Liver (tissue), 3 donors: ENCODE data around the gene RBP4.

ENCODE experiments used
- EGR1 ChIP-seq, 2 donors: IDR thresholded peaks; 2 replicates each; pipeline ENCODE4 v1.6.1; 2016 to 2018; ENCODE audit warnings: antibody characterized with exemption in 2 of 2, low read depth in 2 of 2
- RXRA ChIP-seq, 2 donors: IDR thresholded peaks; 2 replicates each; pipeline ENCODE4 v1.6.1; 2017 to 2018; ENCODE audit warnings: antibody characterized with exemption in 2 of 2, mild to moderate bottlenecking in 1 of 2
- TF ChIP-seq, protein P1 (sequence below): fragments of 150-350 bp; IDR thresholded peaks from 2 replicates; pipeline ENCODE4 v1.5.1; 2017; ENCODE audit warnings: improper control_type of control experiment, low read depth, low read length; ENCODE audit not compliant: missing input control
- donor health status: healthy.
- donor health status: healthy.

DNA sequence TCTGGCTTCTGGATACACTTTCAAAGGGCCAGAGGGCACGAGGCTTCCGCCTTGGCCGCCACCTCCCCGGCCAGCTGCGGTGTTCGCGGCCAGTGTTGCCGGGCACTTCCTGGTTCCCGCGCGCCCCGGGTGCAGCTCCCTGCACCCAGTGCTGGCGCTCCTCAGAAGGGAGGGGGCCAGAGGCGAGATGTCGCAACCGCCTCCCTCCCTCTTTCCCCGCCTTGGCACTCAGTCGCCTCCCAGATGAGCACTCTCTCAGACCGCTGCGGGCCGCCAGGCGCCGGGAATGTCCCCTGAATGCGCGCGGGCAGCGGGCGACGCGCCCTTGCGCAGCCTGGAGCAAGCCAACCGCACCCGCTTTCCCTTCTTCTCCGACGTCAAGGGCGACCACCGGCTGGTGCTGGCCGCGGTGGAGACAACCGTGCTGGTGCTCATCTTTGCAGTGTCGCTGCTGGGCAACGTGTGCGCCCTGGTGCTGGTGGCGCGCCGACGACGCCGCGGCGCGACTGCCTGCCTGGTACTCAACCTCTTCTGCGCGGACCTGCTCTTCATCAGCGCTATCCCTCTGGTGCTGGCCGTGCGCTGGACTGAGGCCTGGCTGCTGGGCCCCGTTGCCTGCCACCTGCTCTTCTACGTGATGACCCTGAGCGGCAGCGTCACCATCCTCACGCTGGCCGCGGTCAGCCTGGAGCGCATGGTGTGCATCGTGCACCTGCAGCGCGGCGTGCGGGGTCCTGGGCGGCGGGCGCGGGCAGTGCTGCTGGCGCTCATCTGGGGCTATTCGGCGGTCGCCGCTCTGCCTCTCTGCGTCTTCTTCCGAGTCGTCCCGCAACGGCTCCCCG, 34.4 kb downstream of the RBP4 start, which contains the start of gene FFAR4:
- TF ChIP-seq, protein P1, sequence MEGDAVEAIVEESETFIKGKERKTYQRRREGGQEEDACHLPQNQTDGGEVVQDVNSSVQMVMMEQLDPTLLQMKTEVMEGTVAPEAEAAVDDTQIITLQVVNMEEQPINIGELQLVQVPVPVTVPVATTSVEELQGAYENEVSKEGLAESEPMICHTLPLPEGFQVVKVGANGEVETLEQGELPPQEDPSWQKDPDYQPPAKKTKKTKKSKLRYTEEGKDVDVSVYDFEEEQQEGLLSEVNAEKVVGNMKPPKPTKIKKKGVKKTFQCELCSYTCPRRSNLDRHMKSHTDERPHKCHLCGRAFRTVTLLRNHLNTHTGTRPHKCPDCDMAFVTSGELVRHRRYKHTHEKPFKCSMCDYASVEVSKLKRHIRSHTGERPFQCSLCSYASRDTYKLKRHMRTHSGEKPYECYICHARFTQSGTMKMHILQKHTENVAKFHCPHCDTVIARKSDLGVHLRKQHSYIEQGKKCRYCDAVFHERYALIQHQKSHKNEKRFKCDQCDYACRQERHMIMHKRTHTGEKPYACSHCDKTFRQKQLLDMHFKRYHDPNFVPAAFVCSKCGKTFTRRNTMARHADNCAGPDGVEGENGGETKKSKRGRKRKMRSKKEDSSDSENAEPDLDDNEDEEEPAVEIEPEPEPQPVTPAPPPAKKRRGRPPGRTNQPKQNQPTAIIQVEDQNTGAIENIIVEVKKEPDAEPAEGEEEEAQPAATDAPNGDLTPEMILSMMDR = no peak
- TF ChIP-seq EGR1 (IDR thresholded peaks at IDR 0.05; ENCODE audit: low read depth in 2 of 2) = no peak
- no peak for TF ChIP-seq RXRA (IDR thresholded peaks at IDR 0.05)
